NCI-H1105 treated with DMSO at 0.1 percent for 48 hours (cell line): ENCODE data around the gene SPATA2.
"Not testable (repeated sequence)": the region's sequence is repeated elsewhere in the genome, so short reads cannot be mapped to it uniquely, and the experiment has no call there.

Source experiments
- DNase-seq: peaks from one replicate; lab custom pipeline; 2025; lab: John Stamatoyannopoulos, UW

Gene SPATA2

GRCh38 chr20:49885558-49886332 is 29.6 kb downstream of the SPATA2 start:
- no peak for DNase-seq

GRCh38 chr20:49883246-49883802 is 32.0 kb downstream of the SPATA2 start:
- DNase-seq, result no peak

GRCh38 chr20:49882171-49882970 is 33.0 kb downstream of the SPATA2 start:
- DNase-seq, result no peak

GRCh38 chr20:49880724-49881445 is 34.4 kb downstream of the SPATA2 start:
- DNase-seq, result no peak

- DNase-seq, result no peak
These were observed 35.2 kb downstream of the SPATA2 start for GRCh38 chr20:49880177-49880576.

- DNase-seq, result no peak
These were observed 36.4 kb downstream of the SPATA2 start for GRCh38 chr20:49878977-49879376.

- DNase-seq, result no peak
These were observed 37.9 kb downstream of the SPATA2 start for GRCh38 chr20:49877386-49877921.

- no peak for DNase-seq
These were observed 40.6 kb downstream of the SPATA2 start for GRCh38 chr20:49874696-49875095.

GRCh38 chr20:49872056-49872455 is 43.3 kb downstream of the SPATA2 start:
- no peak for DNase-seq

- no peak for DNase-seq
These were observed 43.9 kb downstream of the SPATA2 start for GRCh38 chr20:49871391-49871948.

GRCh38 chr20:49870261-49870660 is 45.1 kb downstream of the SPATA2 start:
- DNase-seq, result no peak

GRCh38 chr20:49868964-49869363 is 46.4 kb downstream of the SPATA2 start:
- DNase-seq, result no peak

- no peak for DNase-seq
These were observed 46.8 kb downstream of the SPATA2 start for GRCh38 chr20:49868538-49868937.

GRCh38 chr20:49867453-49868215 is 47.7 kb downstream of the SPATA2 start:
- DNase-seq, result no peak

GRCh38 chr20:49866051-49866450 is 49.3 kb downstream of the SPATA2 start:
- DNase-seq, result no peak

GRCh38 chr20:49865559-49865958 is 49.8 kb downstream of the SPATA2 start:
- DNase-seq, result no peak

GRCh38 chr20:49863666-49864065 is 51.7 kb downstream of the SPATA2 start:
- DNase-seq, result no peak

GRCh38 chr20:49862607-49863200 is 52.6 kb downstream of the SPATA2 start:
- DNase-seq, result no peak

- not testable (repeated sequence) for DNase-seq
These were observed 54.1 kb downstream of the SPATA2 start for GRCh38 chr20:49861232-49861631.

- DNase-seq, result no peak
These were observed 55.5 kb downstream of the SPATA2 start for GRCh38 chr20:49859807-49860206.

- no peak for DNase-seq
These were observed 56.3 kb downstream of the SPATA2 start for GRCh38 chr20:49859011-49859410.
